ENCODE data around the gene AFG1L. TPM values are rescaled to one million over a fixed set of nuclear protein-coding genes. Genes with fewer than 3 reads are reported as not detected.
A peak's percentile ranks its signal among the peaks of the same experiment; 100 is the strongest.
"Not testable (repeated sequence)": the region's sequence is repeated elsewhere in the genome, so short reads cannot be mapped to it uniquely, and the experiment has no call there.

Gene AFG1L
- total RNA-seq, 1 donor from 2014 or later: 2.6 TPM

GRCh38 chr6:108559884-108560462, 265.1 kb downstream of the AFG1L start:
- Histone ChIP-seq H3K27me3 (ENCODE audit: control insufficient read depth, insufficient read depth, low read length) (no peaks in the 10 kb centered on the region), H3K36me3 (ENCODE audit: control insufficient read depth, insufficient read depth, low read length) (peaks cover under 1% of the 10 kb centered on the region), H3K4me3 (ENCODE audit: low read depth, low read length) (peak overlapping the region; percentile 55)
- DNase-seq (ENCODE audit: low read depth) (peak; percentile 39), FAIRE-seq (no peak)
- TF ChIP-seq CTCF (IDR thresholded peaks at IDR 0.05; ENCODE audit: insufficient read depth, low read length, severe bottlenecking): no peak

- Histone ChIP-seq H3K4me3 (ENCODE audit: low read depth, low read length) (peak within 1 kb of the TSS; percentile 55), H3K27me3 (ENCODE audit: control insufficient read depth, insufficient read depth, low read length) (no peaks in the 10 kb centered on the region), H3K36me3 (ENCODE audit: control insufficient read depth, insufficient read depth, low read length) (peaks cover 1% of the 10 kb centered on the region)
- TF ChIP-seq CTCF (IDR thresholded peaks at IDR 0.05; ENCODE audit: insufficient read depth, low read length, severe bottlenecking): peak; percentile 30
- FAIRE-seq (no peak), DNase-seq (ENCODE audit: low read depth) (peak; percentile 74)
Measured at GRCh38 chr6:108560463-108561308, 265.8 kb downstream of the AFG1L start, which contains the start of gene FOXO3. TSS of gene FOXO3 (plus strand) at chr6:108560917. CDS start at chr6:108561209, 292 bp downstream.

GRCh38 chr6:108561309-108561647, 266.4 kb downstream of the AFG1L start:
- peak overlapping the region; percentile 55 for H3K4me3 ChIP-seq (ENCODE audit: low read depth, low read length)
- not testable (repeated sequence) for H3K27me3 ChIP-seq (ENCODE audit: control insufficient read depth, insufficient read depth, low read length); FAIRE-seq; H3K36me3 ChIP-seq (ENCODE audit: control insufficient read depth, insufficient read depth, low read length); DNase-seq (ENCODE audit: low read depth)

- H3K27me3 ChIP-seq (ENCODE audit: control insufficient read depth, insufficient read depth, low read length): no peaks in the 10 kb centered on the region
- FAIRE-seq: no peak
- H3K36me3 ChIP-seq (ENCODE audit: control insufficient read depth, insufficient read depth, low read length): peaks cover 5% of the 10 kb centered on the region
- no peak for TF ChIP-seq CTCF (IDR thresholded peaks at IDR 0.05; ENCODE audit: insufficient read depth, low read length, severe bottlenecking)
- H3K4me3 ChIP-seq (ENCODE audit: low read depth, low read length): peak overlapping the region; percentile 55
- peak; percentile 25 for DNase-seq (ENCODE audit: low read depth)
Measured at GRCh38 chr6:108561742-108562502, 267.1 kb downstream of the AFG1L start.

- TF ChIP-seq CTCF (IDR thresholded peaks at IDR 0.05; ENCODE audit: insufficient read depth, low read length, severe bottlenecking): no peak
- no peak for FAIRE-seq
- Histone ChIP-seq H3K4me3 (ENCODE audit: low read depth, low read length) (peak overlapping the region; percentile 55), H3K36me3 (ENCODE audit: control insufficient read depth, insufficient read depth, low read length) (peaks cover 10% of the 10 kb centered on the region), H3K27me3 (ENCODE audit: control insufficient read depth, insufficient read depth, low read length) (no peaks in the 10 kb centered on the region)
- DNase-seq (ENCODE audit: low read depth): peak; percentile 90
Measured at GRCh38 chr6:108562503-108562993, 267.7 kb downstream of the AFG1L start.

GRCh38 chr6:108563292-108563691, 268.4 kb downstream of the AFG1L start:
- TF ChIP-seq CTCF (IDR thresholded peaks at IDR 0.05; ENCODE audit: insufficient read depth, low read length, severe bottlenecking): no peak
- H3K27me3 ChIP-seq (ENCODE audit: control insufficient read depth, insufficient read depth, low read length): no peaks in the 10 kb centered on the region
- H3K36me3 ChIP-seq (ENCODE audit: control insufficient read depth, insufficient read depth, low read length): peaks cover 14% of the 10 kb centered on the region
- DNase-seq (ENCODE audit: low read depth) (no peak), FAIRE-seq (no peak)
- peak overlapping the region; percentile 55 for H3K4me3 ChIP-seq (ENCODE audit: low read depth, low read length)
